ENCODE measurements around the gene ZBTB3. TPM values are rescaled to one million over a fixed set of nuclear protein-coding genes. Genes with fewer than 3 reads are reported as not detected.
A peak's percentile ranks its signal among the peaks of the same experiment; 100 is the strongest.

The ZBTB3 gene
- total and polyA plus RNA-seq, 2 of the 13 experiments (the other 11 are each of a cell fraction or from before 2014, with no cell fraction given) = 3.4 to 5.2 TPM

DNA sequence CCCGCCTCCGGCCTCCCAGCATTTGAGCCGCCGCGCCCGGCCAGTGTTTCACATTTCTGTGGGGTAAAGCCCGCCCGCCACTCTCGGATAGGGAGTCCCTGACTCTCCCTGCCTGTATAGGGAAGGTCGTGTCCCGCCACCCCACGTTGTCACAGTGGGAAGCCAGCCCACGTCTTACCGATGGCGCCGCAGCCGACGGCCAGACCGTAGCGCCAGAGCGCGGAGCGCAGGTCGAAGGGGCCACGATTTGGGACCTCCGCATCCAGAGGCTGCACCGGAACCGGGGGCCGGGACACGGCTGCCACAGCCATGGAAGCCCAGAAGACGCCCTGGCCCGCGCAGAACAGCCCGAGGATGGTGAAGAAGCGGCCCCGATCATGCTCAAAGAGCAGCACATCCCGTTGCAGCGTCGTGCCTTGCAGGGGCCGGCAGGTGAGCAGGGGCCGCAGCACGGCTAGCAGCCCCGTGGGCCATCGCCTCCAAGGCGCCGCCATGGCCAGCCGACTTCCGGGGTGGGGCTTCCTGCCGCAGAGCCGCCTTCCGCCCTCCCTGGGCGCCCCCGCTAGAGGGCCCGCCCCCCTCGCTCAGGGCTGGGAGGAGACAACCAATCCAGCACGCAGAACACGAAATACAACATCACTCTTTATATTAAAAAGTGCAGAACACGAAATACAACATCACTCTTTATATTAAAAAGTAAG, 37.7 kb upstream of the ZBTB3 start, which contains the start of gene TMEM223 (continued):
- TF ChIP-seq LRRFIP1 (CRISPR knock-in tag; conservative IDR thresholded peaks at IDR 0.05) (no peak; the same call in 1 of the 2 replicates), SRSF9 (IDR thresholded peaks at IDR 0.05; ENCODE audit: borderline replicate concordance, insufficient read depth, low read depth, low read length, poor library complexity, severe bottlenecking) (no peak), GLI4 (CRISPR knock-in tag; IDR thresholded peaks at IDR 0.05; ENCODE audit: borderline replicate concordance) (0 out of 2 replicates have a peak, but pooled peaks have one; percentile 68), ZNF678 (CRISPR knock-in tag; IDR thresholded peaks at IDR 0.05) (0 out of 2 replicates have a peak, but pooled peaks have one; percentile 35), SP1 (IDR thresholded peaks at IDR 0.05) (no peak), SP1 (CRISPR knock-in tag; IDR thresholded peaks at IDR 0.05) (peak; percentile 72), ZFP82 (CRISPR knock-in tag; IDR thresholded peaks at IDR 0.05; ENCODE audit: borderline replicate concordance) (0 out of 2 replicates have a peak, but pooled peaks have one; percentile 22), ZFP62 (CRISPR knock-in tag; IDR thresholded peaks at IDR 0.05) (no peak), MTA1 (CRISPR knock-in tag; IDR thresholded peaks at IDR 0.05; ENCODE audit: borderline replicate concordance) (no peak), ZNF737 (CRISPR knock-in tag; IDR thresholded peaks at IDR 0.05; ENCODE audit: borderline replicate concordance) (0 out of 2 replicates have a peak, but pooled peaks have one; percentile 87), SOX5 (CRISPR knock-in tag; IDR thresholded peaks at IDR 0.05; ENCODE audit: borderline replicate concordance) (no peak), SP2 (CRISPR knock-in tag; IDR thresholded peaks at IDR 0.05) (peak; percentile 76), ZNF343 (CRISPR knock-in tag; IDR thresholded peaks at IDR 0.05) (no peak), MED1 (CRISPR knock-in tag; IDR thresholded peaks at IDR 0.05) (peak; percentile 41; the same call in 1 of the 2 replicates), IKZF5 (CRISPR knock-in tag; IDR thresholded peaks at IDR 0.05) (no peak; the same call in 1 of the 2 replicates), HMGA1 (CRISPR knock-in tag; conservative IDR thresholded peaks at IDR 0.05) (no peak), FOSL1 (CRISPR knock-in tag; IDR thresholded peaks at IDR 0.05; ENCODE audit: borderline replicate concordance) (no peak), ZBTB21 (CRISPR knock-in tag; IDR thresholded peaks at IDR 0.05) (no peak), MED13 (CRISPR knock-in tag; IDR thresholded peaks at IDR 0.05) (no peak), NAIF1 (CRISPR knock-in tag; IDR thresholded peaks at IDR 0.05; ENCODE audit: borderline replicate concordance) (no peak), EED (CRISPR knock-in tag; IDR thresholded peaks at IDR 0.05) (0 out of 2 replicates have a peak, but pooled peaks have one; percentile 46), FOXM1 (CRISPR knock-in tag; IDR thresholded peaks at IDR 0.05) (no peak), CERS6 (CRISPR knock-in tag; IDR thresholded peaks at IDR 0.05) (no peak)
- TF ChIP-seq, protein P1, sequence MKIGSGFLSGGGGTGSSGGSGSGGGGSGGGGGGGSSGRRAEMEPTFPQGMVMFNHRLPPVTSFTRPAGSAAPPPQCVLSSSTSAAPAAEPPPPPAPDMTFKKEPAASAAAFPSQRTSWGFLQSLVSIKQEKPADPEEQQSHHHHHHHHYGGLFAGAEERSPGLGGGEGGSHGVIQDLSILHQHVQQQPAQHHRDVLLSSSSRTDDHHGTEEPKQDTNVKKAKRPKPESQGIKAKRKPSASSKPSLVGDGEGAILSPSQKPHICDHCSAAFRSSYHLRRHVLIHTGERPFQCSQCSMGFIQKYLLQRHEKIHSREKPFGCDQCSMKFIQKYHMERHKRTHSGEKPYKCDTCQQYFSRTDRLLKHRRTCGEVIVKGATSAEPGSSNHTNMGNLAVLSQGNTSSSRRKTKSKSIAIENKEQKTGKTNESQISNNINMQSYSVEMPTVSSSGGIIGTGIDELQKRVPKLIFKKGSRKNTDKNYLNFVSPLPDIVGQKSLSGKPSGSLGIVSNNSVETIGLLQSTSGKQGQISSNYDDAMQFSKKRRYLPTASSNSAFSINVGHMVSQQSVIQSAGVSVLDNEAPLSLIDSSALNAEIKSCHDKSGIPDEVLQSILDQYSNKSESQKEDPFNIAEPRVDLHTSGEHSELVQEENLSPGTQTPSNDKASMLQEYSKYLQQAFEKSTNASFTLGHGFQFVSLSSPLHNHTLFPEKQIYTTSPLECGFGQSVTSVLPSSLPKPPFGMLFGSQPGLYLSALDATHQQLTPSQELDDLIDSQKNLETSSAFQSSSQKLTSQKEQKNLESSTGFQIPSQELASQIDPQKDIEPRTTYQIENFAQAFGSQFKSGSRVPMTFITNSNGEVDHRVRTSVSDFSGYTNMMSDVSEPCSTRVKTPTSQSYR (CRISPR knock-in tag; IDR thresholded peaks at IDR 0.05; ENCODE audit: borderline replicate concordance) = no peak
